ENCODE results near the gene RANBP17.

GRCh38 chr5:171055875-171056454, 194.1 kb downstream of the RANBP17 start:
- no peak for TF ChIP-seq CTCF (IDR thresholded peaks at IDR 0.05)
- TF ChIP-seq POLR2AphosphoS5 (IDR thresholded peaks at IDR 0.05), result no peak
